Measurements from ENCODE around the gene LAMA5.

Gene LAMA5

GRCh38 chr20:62345681-62346370, 21.3 kb downstream of the LAMA5 start:
- no peak for DNase-seq

GRCh38 chr20:62344782-62345181, 22.3 kb downstream of the LAMA5 start:
- DNase-seq = peak; percentile 22

DNA sequence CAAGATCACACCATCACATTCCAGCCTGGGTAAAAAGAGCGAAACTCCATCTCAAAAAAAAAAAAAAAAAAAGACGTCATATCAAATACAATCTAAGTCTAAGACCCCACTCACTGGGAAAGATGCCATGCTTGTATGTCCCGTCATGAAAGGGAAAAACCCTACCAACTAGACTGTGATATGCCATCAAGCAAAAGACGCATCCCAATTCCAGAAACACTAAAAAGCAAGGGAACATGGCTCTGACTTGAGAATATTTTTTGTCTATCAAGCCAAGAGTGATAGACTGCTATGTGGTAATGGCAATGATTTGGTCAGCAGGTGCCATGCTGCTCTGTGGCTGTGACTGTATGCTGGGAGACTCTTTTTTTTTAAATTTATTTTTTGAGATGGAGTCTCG, 23.0 kb downstream of the LAMA5 start:
- no peak for DNase-seq

DNA sequence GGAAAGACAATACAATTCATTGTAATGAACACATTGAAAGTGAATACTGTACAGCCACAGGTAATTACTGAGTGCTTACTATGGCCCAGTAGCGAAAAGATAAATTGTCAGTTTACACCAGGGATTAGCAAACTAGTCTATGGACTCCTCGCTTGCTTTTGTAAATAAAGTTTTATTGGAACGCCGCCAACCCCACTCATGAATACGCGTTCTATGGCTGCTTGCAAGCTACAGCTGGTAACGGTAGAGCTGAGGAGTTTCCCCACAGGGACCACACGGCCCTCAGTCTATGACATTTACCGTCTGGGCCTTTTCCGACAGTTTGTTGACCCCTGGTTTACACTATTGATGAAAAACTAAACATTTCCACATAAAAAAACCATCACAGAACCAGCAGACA, 24.2 kb downstream of the LAMA5 start:
- DNase-seq = no peak

- DNase-seq = peak; percentile 82
Measured at GRCh38 chr20:62339647-62340062, 27.5 kb downstream of the LAMA5 start.

DNA sequence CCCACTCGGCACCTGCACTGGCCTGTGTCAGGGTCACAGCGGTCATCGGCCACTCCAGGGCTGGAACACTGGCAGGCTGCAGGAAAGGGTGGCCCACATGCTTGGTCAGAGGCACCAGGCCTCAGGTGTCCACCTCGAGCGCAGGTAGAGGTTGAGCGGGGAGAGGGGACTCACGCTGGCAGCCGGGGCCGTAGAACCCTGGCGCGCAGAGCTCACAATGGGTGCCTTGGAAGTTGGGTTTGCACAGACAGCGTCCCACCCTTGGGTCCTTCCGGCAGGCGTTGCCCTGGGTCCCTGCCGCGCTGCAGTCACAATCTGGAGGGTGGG, 28.9 kb downstream of the LAMA5 start:
- no peak for DNase-seq

DNA sequence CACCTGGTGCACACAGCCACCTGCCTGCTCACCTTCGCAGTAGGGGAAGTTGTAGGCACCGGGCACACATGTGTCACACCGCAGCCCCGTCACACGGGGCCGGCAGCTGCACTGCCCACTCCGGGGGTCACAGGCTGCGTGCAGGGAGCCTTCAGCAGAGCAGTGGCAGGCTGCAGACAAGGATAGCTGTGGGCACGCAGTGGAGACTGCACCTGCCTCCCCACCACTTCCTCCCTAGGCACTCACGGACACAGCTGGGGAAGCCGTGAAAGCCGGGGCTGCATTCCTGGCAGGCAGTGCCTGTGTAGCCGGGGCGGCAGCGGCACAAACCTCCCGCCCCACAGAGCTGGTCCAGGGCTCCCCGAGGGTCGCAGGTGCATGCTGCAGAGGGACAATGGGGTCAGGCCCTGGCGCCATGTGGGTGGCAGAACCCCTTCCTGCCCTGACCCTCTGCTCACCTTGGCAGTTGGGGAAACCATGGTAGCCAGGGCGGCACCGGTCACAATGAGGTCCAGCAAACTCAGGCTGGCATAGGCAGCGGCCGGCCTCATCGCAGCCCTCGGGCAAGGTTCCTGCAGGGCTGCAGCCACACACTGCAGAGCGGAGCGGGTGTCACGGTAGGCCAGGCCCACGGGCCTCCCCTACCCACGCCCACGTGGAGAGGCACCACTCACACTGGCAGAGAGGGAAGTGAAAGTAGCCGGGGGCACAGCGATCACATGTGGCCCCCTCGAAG, 29.4 kb downstream of the LAMA5 start:
- peak; percentile 34 for DNase-seq

DNA sequence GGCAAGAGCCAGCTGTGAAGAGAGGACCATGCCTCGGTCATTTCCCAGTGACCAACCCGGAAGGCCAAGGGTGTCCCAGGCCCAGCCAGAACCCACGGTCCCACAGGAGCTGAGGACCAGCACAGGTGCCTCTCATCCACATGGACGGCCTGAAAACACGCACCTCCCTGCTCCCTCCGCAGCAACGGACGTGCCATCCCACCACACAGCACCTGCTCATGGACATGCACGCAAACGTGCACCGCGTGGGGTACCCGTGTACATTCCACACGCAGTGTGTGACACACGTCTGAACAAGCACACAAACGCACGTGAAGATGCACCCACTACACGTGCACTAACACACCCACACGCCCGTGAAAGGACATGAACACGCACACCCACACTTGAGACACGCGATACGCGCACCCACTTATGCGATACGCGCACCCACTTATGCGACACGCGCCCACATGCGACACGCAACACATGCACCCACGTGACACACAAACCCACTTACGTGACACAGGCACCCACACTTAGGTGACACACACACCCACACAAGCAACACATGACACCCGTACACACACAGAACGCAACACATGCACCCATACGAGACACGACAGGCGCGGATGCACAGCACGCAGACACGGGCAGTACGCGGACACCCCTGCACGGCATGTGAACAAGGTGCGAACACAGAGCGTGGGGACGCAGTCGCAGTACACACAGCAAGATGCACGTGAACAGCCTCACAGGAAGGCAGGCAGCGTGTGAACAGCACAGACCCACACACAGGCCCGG, 30.1 kb downstream of the LAMA5 start:
- no peak for DNase-seq

GRCh38 chr20:62336329-62336728, 30.8 kb downstream of the LAMA5 start:
- no peak for DNase-seq

DNA sequence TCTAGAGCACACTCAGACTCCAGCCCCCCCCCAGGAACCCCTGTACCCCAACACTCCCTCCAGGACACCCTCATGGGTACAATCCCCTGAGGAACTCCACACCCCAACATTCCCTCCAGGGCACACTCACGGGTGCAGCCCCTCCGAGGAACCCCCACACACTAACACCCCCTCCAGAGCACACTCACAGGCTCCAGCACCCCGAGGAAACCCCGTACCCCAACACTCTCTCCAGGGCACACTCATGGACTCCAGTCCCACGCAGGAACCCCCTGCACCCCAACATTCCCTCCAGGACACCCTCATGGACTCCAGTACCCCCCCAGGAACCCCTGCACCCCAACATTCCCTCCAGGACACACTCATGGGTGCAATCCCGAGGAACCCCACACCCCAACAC, 31.6 kb downstream of the LAMA5 start:
- DNase-seq = no peak

GRCh38 chr20:62334881-62335280, 32.2 kb downstream of the LAMA5 start:
- DNase-seq = no peak

DNA sequence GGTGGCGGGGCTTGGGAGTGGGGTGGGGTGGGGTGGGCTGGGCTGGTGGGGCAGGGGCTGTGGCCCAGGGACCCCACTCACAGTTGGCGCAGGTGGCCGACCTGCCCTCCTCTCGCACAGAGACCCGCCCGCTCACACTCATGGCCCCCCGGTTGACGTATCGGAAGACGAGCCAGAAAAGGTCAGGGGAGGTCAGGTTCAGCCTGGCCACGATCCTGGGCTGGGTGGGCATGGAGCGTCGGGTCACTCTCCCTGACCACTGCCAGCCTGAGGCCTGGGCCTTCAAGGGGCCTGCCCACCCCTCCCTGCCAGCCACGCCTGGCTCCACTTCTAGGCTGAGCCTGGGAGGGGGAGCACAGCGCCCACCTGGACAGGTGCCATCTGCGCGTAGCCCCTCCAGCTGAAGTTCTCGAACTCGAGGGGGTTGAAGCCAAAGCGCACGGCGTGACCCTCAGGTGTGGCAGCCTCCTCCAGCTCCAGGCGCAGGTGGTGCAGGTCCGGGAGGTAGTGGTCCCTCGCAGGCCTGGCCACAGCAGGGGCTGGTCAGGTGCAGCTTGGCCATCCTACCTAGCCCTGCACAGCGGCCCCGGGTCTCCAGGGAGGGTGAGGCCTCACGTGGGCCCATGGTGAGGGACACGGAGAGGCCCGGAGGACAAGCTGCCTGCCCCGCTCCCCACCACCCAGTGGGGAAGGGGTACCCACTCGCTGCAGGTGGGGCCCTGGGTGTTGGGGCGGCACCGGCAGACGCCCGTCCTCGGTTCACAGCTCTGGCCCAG, 33.1 kb downstream of the LAMA5 start:
- no peak for DNase-seq

DNA sequence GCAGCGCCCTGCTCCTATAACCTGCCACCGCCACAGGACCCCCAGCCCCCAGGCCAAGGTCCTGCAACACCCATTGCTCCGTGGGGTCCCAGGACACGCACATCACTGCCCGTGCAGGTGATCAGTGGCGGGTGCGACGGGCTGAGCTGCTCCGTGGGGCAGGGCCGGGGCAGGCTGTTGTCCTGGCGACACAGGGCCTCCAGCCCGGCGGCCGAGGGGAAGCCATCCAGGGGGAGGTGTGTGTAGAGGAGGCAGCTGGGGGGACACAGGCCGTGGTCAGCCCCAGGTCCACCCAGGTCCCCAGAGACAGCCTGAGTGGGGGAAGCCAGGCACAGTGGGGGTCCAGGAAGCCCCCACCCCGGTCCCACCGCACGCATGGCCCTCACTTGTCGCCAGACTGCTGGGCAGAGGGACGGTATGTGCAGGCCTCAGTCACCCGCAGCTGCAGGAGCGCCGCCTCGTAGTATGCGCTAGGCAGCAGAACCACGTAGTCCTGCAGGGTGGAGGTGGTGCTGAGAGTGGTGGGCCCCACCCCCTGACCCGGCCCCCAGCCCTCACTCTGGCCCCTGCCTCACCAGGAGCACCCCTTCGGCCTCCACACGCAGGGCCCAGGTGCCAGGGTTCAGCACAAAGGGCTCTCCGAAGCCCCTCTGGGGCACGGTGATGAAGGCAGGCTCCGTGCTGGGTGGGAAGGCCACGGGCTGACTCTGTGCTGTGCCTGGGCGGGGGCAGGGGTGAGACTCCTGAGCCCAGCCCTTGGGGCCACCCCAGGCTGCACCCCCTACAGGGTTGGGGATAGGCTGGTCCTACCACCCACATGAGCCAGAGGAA, 33.9 kb downstream of the LAMA5 start:
- no peak for DNase-seq

GRCh38 chr20:62332421-62332820, 34.7 kb downstream of the LAMA5 start:
- no peak for DNase-seq

DNA sequence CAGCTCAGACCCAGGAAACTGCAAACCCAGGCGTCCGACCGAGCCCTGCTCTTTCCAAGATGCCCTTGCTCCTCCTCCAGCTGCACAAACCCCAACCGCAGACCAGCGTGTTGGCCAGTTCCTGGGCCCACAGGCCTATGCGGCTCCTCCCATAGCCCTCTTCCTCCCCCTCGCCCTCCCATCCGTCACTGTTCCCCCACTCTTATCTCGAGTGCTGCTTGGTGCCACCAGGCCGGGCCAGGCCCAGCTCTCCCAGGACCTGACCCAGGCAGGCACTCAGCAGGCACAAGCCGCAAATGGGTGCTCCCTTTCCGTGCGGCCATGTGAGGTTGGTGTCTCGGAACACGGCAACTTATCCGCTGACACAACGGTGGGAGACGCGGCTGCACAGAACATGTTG, 35.8 kb downstream of the LAMA5 start:
- DNase-seq = no peak

DNA sequence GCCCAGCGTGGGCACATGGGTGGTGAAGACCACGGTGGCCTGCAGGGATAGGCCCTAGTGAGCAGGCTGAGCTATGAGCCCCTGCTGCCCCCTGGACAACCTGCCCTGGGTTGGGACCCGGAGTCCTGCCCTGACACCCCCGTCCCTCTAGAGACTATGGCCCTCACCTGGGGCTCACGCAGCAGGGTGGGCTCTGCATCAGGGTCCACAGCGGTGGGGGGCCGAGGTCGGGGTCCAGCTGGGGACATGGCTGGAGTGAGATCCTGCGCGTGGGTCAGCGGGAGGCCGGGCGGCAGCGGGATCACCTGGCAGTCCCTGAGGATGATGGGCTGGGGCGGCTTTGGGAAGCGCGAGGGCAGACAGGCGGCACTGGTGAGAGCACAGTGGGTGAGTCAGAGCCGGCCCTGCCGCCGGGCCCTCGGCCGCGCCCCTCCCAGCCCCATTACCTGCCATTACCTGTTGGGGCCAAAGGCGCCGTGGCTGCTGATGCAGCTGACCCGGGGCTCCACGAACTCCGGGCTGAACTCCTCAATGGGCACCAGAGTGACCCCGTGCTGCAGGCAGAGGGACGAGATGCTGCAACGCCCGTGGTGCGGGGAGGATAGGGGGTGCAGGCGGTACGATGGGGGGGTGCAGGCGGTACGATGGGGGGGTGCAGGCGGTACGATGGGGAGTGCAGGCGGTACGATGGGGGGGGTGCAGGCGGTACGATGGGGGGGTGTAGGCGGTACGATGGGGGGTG, 36.4 kb downstream of the LAMA5 start:
- no peak for DNase-seq

DNA sequence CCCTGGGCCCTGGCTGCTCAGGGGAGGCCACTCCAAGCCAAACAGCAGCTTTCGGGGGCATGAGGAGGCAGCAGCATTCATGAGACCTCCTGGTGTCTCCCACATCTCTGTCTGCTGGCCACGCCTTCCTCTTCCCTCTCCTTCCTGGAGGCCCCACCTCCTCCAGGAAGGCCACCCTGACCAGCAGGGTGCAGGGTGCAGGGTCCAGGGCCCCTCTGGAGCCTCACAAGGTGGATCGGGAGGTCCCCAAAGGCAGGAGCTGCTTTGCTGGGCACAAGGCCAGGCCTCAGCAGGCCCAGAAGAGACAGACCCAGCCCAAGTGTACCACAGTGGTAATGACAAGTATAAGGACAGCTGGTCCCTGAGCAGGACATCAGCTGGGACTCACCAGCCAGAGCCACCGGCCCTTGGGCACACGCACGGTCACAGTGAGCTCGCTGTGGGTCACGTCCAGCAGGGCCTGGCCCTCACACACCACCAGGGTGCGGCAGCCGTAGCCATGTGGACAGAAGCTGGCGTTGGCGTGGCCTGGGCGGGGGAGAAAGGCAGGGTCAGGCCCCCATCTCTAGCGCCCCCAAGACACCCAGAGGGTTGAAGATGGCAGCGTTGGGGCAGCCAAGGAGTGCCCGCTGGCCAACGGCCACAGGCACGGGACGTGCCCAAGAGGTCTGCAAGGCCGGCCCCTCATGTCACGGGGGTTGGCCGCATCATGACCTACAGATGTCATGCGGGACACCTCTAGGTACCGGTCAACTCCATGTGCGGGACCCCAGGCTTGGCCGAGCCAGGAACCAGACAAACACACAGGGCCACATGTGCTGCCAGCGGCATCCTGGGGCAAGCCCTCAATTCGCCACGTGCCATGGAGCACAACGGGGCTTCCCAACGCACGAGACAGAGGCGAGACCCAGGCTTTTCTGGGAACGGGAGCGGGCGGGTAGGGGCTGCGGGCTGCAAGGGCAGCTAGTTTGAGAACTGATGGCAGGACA, 37.4 kb downstream of the LAMA5 start:
- no peak for DNase-seq

- no peak for DNase-seq
Measured at GRCh38 chr20:62328684-62329388, 38.3 kb downstream of the LAMA5 start.

- no peak for DNase-seq
Measured at GRCh38 chr20:62327726-62328495, 39.2 kb downstream of the LAMA5 start.

Data from MV-4-11 (cell line).